Neural progenitor cell (in vitro differentiated cells): ENCODE measurements around the gene LOXL1. TPM values are rescaled to one million over a fixed set of nuclear protein-coding genes. Genes with fewer than 3 reads are reported as not detected.
A peak's percentile ranks its signal among the peaks of the same experiment; 100 is the strongest.

Experiments
- DNase-seq: peaks from one replicate; pipeline ENCODE4 v3.0.0-alpha.2; 2016; ENCODE audit warnings: low spot score
- H2AFZ ChIP-seq: fragments of 200-600 bp; sonication (generic); replicated peaks from 2 replicates; pipeline ENCODE4 v1.6.1; 2016; ENCODE audit warnings: antibody characterized with exemption
- H3F3A ChIP-seq: fragments of 200-600 bp; sonication (generic); 2 replicates; pipeline ENCODE4 v1.6.1; 2016; ENCODE audit warnings: antibody characterized with exemption, low read depth
- H3K27ac ChIP-seq: fragments of 200-600 bp; sonication (generic); 2 replicates; pipeline ENCODE4 v1.5.1; 2016; ENCODE audit warnings: mild to moderate bottlenecking
- H3K27me3 ChIP-seq: fragments of 200-600 bp; sonication (generic); 2 replicates; pipeline ENCODE4 v1.6.1; 2016; ENCODE audit warnings: mild to moderate bottlenecking, moderate library complexity
- H3K36me3 ChIP-seq: fragments of 200-600 bp; sonication (generic); 2 replicates; pipeline ENCODE4 v1.5.1; 2016
- H3K4me1 ChIP-seq: fragments of 200-600 bp; sonication (generic); 2 replicates; pipeline ENCODE4 v1.6.1; 2016; ENCODE audit warnings: mixed run types
- H3K4me2 ChIP-seq: fragments of 200-600 bp; sonication (generic); 2 replicates; pipeline ENCODE4 v1.6.1; 2016
- H3K4me3 ChIP-seq: fragments of 200-600 bp; sonication (generic); 2 replicates; pipeline ENCODE4 v1.5.1; 2016
- H3K79me2 ChIP-seq: fragments of 200-600 bp; sonication (generic); 2 replicates; pipeline ENCODE4 v1.6.1; 2016; ENCODE audit warnings: low read depth
- H3K9ac ChIP-seq: fragments of 200-600 bp; sonication (generic); 2 replicates; pipeline ENCODE4 v1.6.1; 2016
- H3K9me3 ChIP-seq: fragments of 200-600 bp; sonication (generic); 2 replicates; pipeline ENCODE4 v1.5.1; 2016; ENCODE audit warnings: low read depth
- H4K20me1 ChIP-seq: fragments of 200-600 bp; sonication (generic); 2 replicates; pipeline ENCODE4 v1.6.1; 2016; ENCODE audit warnings: low read depth
- H3K27ac Mint-ChIP-seq: 3 replicates; pipeline ENCODE4 v1.8.0; 2021; ENCODE audit warnings: mixed read lengths
- H3K27me3 Mint-ChIP-seq: 2 replicates; pipeline ENCODE4 v1.8.0; 2022; ENCODE audit warnings: low read depth, mild to moderate bottlenecking, inconsistent platforms, moderate library complexity, mixed read lengths; ENCODE audit not compliant: insufficient read depth
- H3K36me3 Mint-ChIP-seq: 3 replicates; pipeline ENCODE4 v1.8.0; 2021; ENCODE audit warnings: mixed read lengths
- H3K4me1 Mint-ChIP-seq: 3 replicates; pipeline ENCODE4 v1.8.0; 2021; ENCODE audit warnings: mixed read lengths
- H3K4me3 Mint-ChIP-seq: 3 replicates; pipeline ENCODE4 v1.8.0; 2021; ENCODE audit warnings: mild to moderate bottlenecking, moderate library complexity, mixed read lengths
- H3K9me3 Mint-ChIP-seq: 3 replicates; pipeline ENCODE4 v1.8.0; 2020; ENCODE audit warnings: mixed read lengths
- CTCF ChIP-seq: fragments of 200-600 bp; sonication (generic); IDR thresholded peaks from 2 replicates; pipeline ENCODE4 v1.5.1; 2017; ENCODE audit warnings: antibody characterized with exemption, mild to moderate bottlenecking
- EZH2 ChIP-seq: fragments of 200-600 bp; sonication (generic); IDR thresholded peaks from 2 replicates; pipeline ENCODE4 v1.6.1; 2017; ENCODE audit warnings: antibody characterized with exemption, mild to moderate bottlenecking, moderate library complexity
- EZH2phosphoT487 ChIP-seq: fragments of 200-600 bp; sonication (generic); IDR thresholded peaks from 2 replicates; pipeline ENCODE4 v1.6.1; 2017; ENCODE audit warnings: antibody characterized with exemption
- total RNA-seq: library from RNA; depleted of rRNA; stranded (reverse); fragments of >200 nt; gene quantifications from 2 replicates; pipeline ENCODE4 v1.2.3, GENCODE V29; 2015; ENCODE audit warnings: low replicate concordance

Gene LOXL1
- total RNA-seq, 1 donor from 2014 or later: 5.3 TPM

- Histone ChIP-seq H4K20me1 (no peaks in the 10 kb centered on the region), H3K36me3 (no peaks in the 10 kb centered on the region), H3K27me3 (no peaks in the 10 kb centered on the region), H3K4me2 (no peak overlapping the region), H3F3A (no peaks in the 10 kb centered on the region), H3K9ac (no peak overlapping the region), H3K27ac (no peak overlapping the region), H3K9me3 (no peaks in the 10 kb centered on the region), H3K4me1 (no peaks in the 10 kb centered on the region), H2AFZ (no peak overlapping the region), H3K4me3 (no peak overlapping the region), H3K79me2 (no peaks in the 10 kb centered on the region)
- Mint-ChIP-seq H3K27me3 (peaks cover 5% of the 10 kb centered on the region), H3K9me3 (no peaks in the 10 kb centered on the region), H3K27ac (no peak overlapping the region), H3K4me3 (no peak overlapping the region), H3K4me1 (peaks cover 19% of the 10 kb centered on the region), H3K36me3 (peaks cover 5% of the 10 kb centered on the region)
- TF ChIP-seq EZH2phosphoT487: no peak
- TF ChIP-seq EZH2: no peak
- TF ChIP-seq CTCF: no peak
- no peak for DNase-seq
Measured at GRCh38 chr15:73985101-73985873, 59.0 kb downstream of the LOXL1 start.

GRCh38 chr15:73986055-73986775, 60.0 kb downstream of the LOXL1 start:
- TF ChIP-seq EZH2phosphoT487 (no peak), EZH2 (no peak), CTCF (no peak)
- H3K4me3 ChIP-seq: no peak overlapping the region
- no peaks in the 10 kb centered on the region for H3K9me3 Mint-ChIP-seq
- H3K4me1 ChIP-seq: no peaks in the 10 kb centered on the region
- peak overlapping the region; percentile 52 for H3K4me3 Mint-ChIP-seq
- H3K36me3 Mint-ChIP-seq: peaks cover 5% of the 10 kb centered on the region
- no peak overlapping the region for H3K4me2 ChIP-seq
- H3K9me3 ChIP-seq: no peaks in the 10 kb centered on the region
- no peak overlapping the region for H3K9ac ChIP-seq
- no peak overlapping the region for H3K27ac ChIP-seq
- H3K36me3 ChIP-seq: no peaks in the 10 kb centered on the region
- peaks cover 21% of the 10 kb centered on the region for H3K4me1 Mint-ChIP-seq
- H3K27me3 Mint-ChIP-seq: peaks cover 5% of the 10 kb centered on the region
- H3F3A ChIP-seq: no peaks in the 10 kb centered on the region
- no peaks in the 10 kb centered on the region for H3K27me3 ChIP-seq
- no peak overlapping the region for H2AFZ ChIP-seq
- H4K20me1 ChIP-seq: no peaks in the 10 kb centered on the region
- peak; percentile 31 for DNase-seq
- peak overlapping the region; percentile 34 for H3K27ac Mint-ChIP-seq
- no peaks in the 10 kb centered on the region for H3K79me2 ChIP-seq

- Mint-ChIP-seq H3K4me3 (no peak overlapping the region), H3K27ac (peak overlapping the region; percentile 2), H3K36me3 (peaks cover 5% of the 10 kb centered on the region), H3K27me3 (peaks cover 5% of the 10 kb centered on the region), H3K9me3 (no peaks in the 10 kb centered on the region), H3K4me1 (peaks cover 23% of the 10 kb centered on the region)
- Histone ChIP-seq H4K20me1 (no peaks in the 10 kb centered on the region), H2AFZ (no peak overlapping the region), H3K4me2 (no peak overlapping the region), H3K27ac (no peak overlapping the region), H3K9me3 (no peaks in the 10 kb centered on the region), H3K4me3 (no peak overlapping the region), H3K4me1 (no peaks in the 10 kb centered on the region), H3K79me2 (no peaks in the 10 kb centered on the region), H3F3A (no peaks in the 10 kb centered on the region), H3K9ac (no peak overlapping the region), H3K36me3 (no peaks in the 10 kb centered on the region), H3K27me3 (no peaks in the 10 kb centered on the region)
- DNase-seq: no peak
- TF ChIP-seq EZH2phosphoT487 (no peak), EZH2 (no peak), CTCF (no peak)
Measured at GRCh38 chr15:73986776-73987056, 60.5 kb downstream of the LOXL1 start.
